SK-N-SH treated with all-trans-retinoic acid at 6 μM for 48 hours (cell line): ENCODE data around the gene NINJ2.

Experiments
- ARNTL ChIP-seq: fragments of 450-650 bp; formaldehyde crosslinking; IDR thresholded peaks from 2 replicates; pipeline ENCODE4 v1.5.0; 2020; ENCODE audit warnings: low read depth, mild to moderate bottlenecking, moderate library complexity, borderline replicate concordance
- ESRRG ChIP-seq: fragments of 250-450 bp; sonication (Bioruptor Pico); IDR thresholded peaks from 2 replicates; pipeline ENCODE4 v1.6.1; 2021; ENCODE audit warnings: mild to moderate bottlenecking
- GLIS3 ChIP-seq: fragments of 250-450 bp; sonication (Bioruptor Pico); IDR thresholded peaks from 2 replicates; pipeline ENCODE4 v1.5.0; 2020; ENCODE audit warnings: mild to moderate bottlenecking, moderate library complexity
- OSR1 ChIP-seq: fragments of 250-450 bp; sonication (Bioruptor Pico); IDR thresholded peaks from 2 replicates; pipeline ENCODE4 v1.8.0; 2022; ENCODE audit warnings: moderate library complexity, mild to moderate bottlenecking, inconsistent platforms
- RARB ChIP-seq: fragments of 250-450 bp; sonication (Bioruptor Pico); IDR thresholded peaks from 2 replicates; pipeline ENCODE4 v1.8.0; 2021; ENCODE audit warnings: mild to moderate bottlenecking, moderate library complexity
- TCF4 ChIP-seq: fragments of 250-450 bp; sonication (Bioruptor Pico); IDR thresholded peaks from 2 replicates; pipeline ENCODE4 v1.8.0; 2021; ENCODE audit warnings: mild to moderate bottlenecking, moderate library complexity, borderline replicate concordance
- TOX ChIP-seq: fragments of 250-450 bp; sonication (Bioruptor Pico); IDR thresholded peaks from 2 replicates; pipeline ENCODE4 v1.8.0; 2021; ENCODE audit warnings: mild to moderate bottlenecking, moderate library complexity, borderline replicate concordance
- ZFP30 ChIP-seq: fragments of 450-650 bp; formaldehyde crosslinking; IDR thresholded peaks from 2 replicates; pipeline ENCODE4 v1.5.0; 2022; ENCODE audit warnings: mild to moderate bottlenecking, moderate library complexity
- ZNF565 ChIP-seq: fragments of 450-650 bp; formaldehyde crosslinking; conservative IDR thresholded peaks from 2 replicates; pipeline ENCODE4 v1.5.0; 2020; ENCODE audit warnings: low read depth, mild to moderate bottlenecking, moderate library complexity
- TF ChIP-seq, protein P1 (sequence below): fragments of 250-450 bp; sonication (Bioruptor Pico); IDR thresholded peaks from 2 replicates; pipeline ENCODE4 v1.5.1; 2021; ENCODE audit warnings: mild to moderate bottlenecking, moderate library complexity
- TF ChIP-seq, protein P2 (sequence below): fragments of 250-450 bp; sonication (Bioruptor Pico); IDR thresholded peaks from 2 replicates; pipeline ENCODE4 v1.8.0; 2020; ENCODE audit warnings: mild to moderate bottlenecking, moderate library complexity, borderline replicate concordance
- TF ChIP-seq, protein P3 (sequence below): fragments of 250-450 bp; sonication (Bioruptor Pico); IDR thresholded peaks from 2 replicates; pipeline ENCODE4 v1.5.1; 2020; ENCODE audit warnings: low read depth, mild to moderate bottlenecking, moderate library complexity
- TF ChIP-seq, protein P4 (sequence below): fragments of 250-450 bp; sonication (Bioruptor Pico); IDR thresholded peaks from 2 replicates; pipeline ENCODE4 v1.5.0; 2020; ENCODE audit warnings: mild to moderate bottlenecking, moderate library complexity

DNA sequence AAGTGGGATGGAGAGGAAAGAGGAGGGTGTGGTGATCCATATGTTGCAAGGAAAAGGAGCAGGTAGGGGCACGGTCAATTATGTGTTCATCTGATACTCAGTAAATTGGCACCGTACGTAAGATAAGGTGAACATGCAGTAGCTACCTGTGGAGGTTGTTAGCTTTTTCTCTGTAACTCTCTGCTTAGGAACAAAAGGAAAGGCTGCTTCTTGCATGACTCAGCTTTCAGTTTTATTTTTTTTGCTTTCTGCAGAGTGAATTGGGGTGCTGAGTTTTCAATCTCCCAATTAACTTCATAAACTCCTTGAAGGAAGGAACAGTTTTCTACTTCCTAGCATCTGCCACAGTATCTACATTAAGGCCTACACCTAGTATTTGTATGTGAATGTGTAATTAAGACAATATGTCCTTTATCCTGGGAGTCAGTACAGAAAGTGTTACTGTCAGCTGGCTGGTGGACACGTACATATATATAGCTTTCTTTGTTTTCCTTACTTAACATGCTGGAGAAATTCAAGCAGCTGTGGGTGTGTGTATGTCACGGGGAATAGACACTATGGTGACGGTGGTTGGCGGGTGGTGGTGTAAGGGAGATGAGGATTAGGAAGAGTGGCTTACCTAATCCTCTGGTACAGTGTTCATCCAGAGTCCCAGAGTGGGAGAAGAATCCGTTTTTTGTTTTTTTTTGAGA, 49.1 kb upstream of the NINJ2 start:
- TF ChIP-seq RARB, result no peak
- no peak for TF ChIP-seq OSR1 (CRISPR knock-in tag)
- TF ChIP-seq TOX (CRISPR knock-in tag), result no peak
- TF ChIP-seq, protein P1, sequence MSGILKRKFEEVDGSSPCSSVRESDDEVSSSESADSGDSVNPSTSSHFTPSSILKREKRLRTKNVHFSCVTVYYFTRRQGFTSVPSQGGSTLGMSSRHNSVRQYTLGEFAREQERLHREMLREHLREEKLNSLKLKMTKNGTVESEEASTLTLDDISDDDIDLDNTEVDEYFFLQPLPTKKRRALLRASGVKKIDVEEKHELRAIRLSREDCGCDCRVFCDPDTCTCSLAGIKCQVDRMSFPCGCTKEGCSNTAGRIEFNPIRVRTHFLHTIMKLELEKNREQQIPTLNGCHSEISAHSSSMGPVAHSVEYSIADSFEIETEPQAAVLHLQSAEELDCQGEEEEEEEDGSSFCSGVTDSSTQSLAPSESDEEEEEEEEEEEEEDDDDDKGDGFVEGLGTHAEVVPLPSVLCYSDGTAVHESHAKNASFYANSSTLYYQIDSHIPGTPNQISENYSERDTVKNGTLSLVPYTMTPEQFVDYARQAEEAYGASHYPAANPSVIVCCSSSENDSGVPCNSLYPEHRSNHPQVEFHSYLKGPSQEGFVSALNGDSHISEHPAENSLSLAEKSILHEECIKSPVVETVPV (CRISPR knock-in tag), result no peak
- TF ChIP-seq, protein P2, sequence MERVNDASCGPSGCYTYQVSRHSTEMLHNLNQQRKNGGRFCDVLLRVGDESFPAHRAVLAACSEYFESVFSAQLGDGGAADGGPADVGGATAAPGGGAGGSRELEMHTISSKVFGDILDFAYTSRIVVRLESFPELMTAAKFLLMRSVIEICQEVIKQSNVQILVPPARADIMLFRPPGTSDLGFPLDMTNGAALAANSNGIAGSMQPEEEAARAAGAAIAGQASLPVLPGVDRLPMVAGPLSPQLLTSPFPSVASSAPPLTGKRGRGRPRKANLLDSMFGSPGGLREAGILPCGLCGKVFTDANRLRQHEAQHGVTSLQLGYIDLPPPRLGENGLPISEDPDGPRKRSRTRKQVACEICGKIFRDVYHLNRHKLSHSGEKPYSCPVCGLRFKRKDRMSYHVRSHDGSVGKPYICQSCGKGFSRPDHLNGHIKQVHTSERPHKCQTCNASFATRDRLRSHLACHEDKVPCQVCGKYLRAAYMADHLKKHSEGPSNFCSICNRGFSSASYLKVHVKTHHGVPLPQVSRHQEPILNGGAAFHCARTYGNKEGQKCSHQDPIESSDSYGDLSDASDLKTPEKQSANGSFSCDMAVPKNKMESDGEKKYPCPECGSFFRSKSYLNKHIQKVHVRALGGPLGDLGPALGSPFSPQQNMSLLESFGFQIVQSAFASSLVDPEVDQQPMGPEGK, result no peak
- no peak for TF ChIP-seq ZNF565
- no peak for TF ChIP-seq ESRRG (CRISPR knock-in tag)
- TF ChIP-seq ZFP30 (CRISPR knock-in tag), result no peak
- no peak for TF ChIP-seq GLIS3 (CRISPR knock-in tag)
- no peak for TF ChIP-seq ARNTL (CRISPR knock-in tag)
- TF ChIP-seq, protein P3, sequence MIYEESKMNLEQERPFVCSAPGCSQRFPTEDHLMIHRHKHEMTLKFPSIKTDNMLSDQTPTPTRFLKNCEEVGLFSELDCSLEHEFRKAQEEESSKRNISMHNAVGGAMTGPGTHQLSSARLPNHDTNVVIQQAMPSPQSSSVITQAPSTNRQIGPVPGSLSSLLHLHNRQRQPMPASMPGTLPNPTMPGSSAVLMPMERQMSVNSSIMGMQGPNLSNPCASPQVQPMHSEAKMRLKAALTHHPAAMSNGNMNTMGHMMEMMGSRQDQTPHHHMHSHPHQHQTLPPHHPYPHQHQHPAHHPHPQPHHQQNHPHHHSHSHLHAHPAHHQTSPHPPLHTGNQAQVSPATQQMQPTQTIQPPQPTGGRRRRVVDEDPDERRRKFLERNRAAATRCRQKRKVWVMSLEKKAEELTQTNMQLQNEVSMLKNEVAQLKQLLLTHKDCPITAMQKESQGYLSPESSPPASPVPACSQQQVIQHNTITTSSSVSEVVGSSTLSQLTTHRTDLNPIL (CRISPR knock-in tag), result no peak
- no peak for TF ChIP-seq TCF4 (CRISPR knock-in tag)
- TF ChIP-seq, protein P4, sequence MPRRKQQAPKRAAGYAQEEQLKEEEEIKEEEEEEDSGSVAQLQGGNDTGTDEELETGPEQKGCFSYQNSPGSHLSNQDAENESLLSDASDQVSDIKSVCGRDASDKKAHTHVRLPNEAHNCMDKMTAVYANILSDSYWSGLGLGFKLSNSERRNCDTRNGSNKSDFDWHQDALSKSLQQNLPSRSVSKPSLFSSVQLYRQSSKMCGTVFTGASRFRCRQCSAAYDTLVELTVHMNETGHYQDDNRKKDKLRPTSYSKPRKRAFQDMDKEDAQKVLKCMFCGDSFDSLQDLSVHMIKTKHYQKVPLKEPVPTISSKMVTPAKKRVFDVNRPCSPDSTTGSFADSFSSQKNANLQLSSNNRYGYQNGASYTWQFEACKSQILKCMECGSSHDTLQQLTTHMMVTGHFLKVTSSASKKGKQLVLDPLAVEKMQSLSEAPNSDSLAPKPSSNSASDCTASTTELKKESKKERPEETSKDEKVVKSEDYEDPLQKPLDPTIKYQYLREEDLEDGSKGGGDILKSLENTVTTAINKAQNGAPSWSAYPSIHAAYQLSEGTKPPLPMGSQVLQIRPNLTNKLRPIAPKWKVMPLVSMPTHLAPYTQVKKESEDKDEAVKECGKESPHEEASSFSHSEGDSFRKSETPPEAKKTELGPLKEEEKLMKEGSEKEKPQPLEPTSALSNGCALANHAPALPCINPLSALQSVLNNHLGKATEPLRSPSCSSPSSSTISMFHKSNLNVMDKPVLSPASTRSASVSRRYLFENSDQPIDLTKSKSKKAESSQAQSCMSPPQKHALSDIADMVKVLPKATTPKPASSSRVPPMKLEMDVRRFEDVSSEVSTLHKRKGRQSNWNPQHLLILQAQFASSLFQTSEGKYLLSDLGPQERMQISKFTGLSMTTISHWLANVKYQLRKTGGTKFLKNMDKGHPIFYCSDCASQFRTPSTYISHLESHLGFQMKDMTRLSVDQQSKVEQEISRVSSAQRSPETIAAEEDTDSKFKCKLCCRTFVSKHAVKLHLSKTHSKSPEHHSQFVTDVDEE, result no peak
